T-helper 2 cell treated with Interferon-gamma antibody and Interleukin-4, amounts not matched to agents 5 μg/mL and 100 μg/mL, for 36 hours (primary cell): ENCODE results near the gene TMEM11.
"Not testable (repeated sequence)": the region's sequence is repeated elsewhere in the genome, so short reads cannot be mapped to it uniquely, and the experiment has no call there.

Source experiments
- DNase-seq: peaks from one replicate; pipeline ENCODE4 v3.0.0; 2021; ENCODE audit warnings: low spot score
- H3K27ac Mint-ChIP-seq: one replicate; pipeline ENCODE4 v1.8.0; 2021; ENCODE audit warnings: mild to moderate bottlenecking, mixed read lengths
- H3K27me3 Mint-ChIP-seq: one replicate; pipeline ENCODE4 v1.8.0; 2021; ENCODE audit warnings: low read depth, mixed read lengths
- H3K36me3 Mint-ChIP-seq: one replicate; pipeline ENCODE4 v1.8.0; 2021; ENCODE audit warnings: low read depth, mixed read lengths
- H3K4me1 Mint-ChIP-seq: one replicate; pipeline ENCODE4 v1.8.0; 2021; ENCODE audit warnings: low read depth, mixed read lengths
- H3K4me3 Mint-ChIP-seq: one replicate; pipeline ENCODE4 v1.8.0; 2022; ENCODE audit warnings: mild to moderate bottlenecking, moderate library complexity, mixed read lengths
- H3K9me3 Mint-ChIP-seq: one replicate; pipeline ENCODE4 v1.8.0; 2021; ENCODE audit warnings: mixed read lengths

TMEM11 gene

DNA sequence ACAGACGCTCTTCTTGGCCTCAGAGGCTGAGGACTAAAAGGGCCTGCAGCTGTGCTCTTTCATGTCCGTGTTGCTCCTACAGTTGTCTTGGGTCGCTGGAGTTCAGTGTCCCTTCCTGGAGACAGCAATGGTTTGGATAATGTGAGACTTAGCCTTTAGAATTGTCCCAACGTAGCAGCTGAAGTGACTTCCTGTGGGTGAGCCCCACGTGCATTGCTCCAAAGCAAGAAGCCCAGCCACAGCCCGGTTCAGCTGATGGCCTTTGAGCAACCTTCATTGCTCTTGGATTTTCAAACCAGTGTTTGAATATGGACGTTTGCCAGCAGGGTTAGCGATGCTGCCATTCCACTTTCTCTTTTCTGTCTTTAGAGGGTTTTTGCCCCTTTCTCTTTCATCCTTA, 19.7 kb downstream of the TMEM11 start:
- no peak for DNase-seq
- peaks cover 30% of the 10 kb centered on the region for H3K36me3 Mint-ChIP-seq
- H3K4me3 Mint-ChIP-seq = no peak overlapping the region
- no peaks in the 10 kb centered on the region for H3K4me1 Mint-ChIP-seq
- no peaks in the 10 kb centered on the region for H3K27me3 Mint-ChIP-seq
- no peaks in the 10 kb centered on the region for H3K9me3 Mint-ChIP-seq
- no peak overlapping the region for H3K27ac Mint-ChIP-seq

DNA sequence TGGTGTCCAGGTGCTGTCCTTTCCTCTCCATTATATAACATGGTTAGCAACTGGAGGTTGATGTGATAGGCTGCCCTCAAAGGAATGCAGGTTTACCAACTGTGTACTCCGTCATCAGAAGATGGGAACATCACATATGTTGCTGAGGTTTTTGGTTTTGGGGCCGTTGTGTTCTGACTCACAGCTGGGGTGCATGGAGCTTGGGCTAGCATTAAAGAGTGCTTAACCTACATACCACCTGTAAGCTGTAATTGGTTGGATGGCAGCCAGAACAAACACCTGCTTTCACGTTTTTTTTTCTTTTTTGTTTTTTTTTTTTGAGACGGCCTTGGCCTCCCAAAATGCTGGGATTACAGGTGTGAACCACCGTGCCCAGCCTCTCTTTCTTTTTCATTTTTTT, 20.9 kb downstream of the TMEM11 start:
- H3K27ac Mint-ChIP-seq = no peak overlapping the region
- no peak for DNase-seq
- peaks cover 23% of the 10 kb centered on the region for H3K36me3 Mint-ChIP-seq
- no peaks in the 10 kb centered on the region for H3K27me3 Mint-ChIP-seq
- H3K4me3 Mint-ChIP-seq = no peak overlapping the region
- no peaks in the 10 kb centered on the region for H3K9me3 Mint-ChIP-seq
- H3K4me1 Mint-ChIP-seq = no peaks in the 10 kb centered on the region

DNA sequence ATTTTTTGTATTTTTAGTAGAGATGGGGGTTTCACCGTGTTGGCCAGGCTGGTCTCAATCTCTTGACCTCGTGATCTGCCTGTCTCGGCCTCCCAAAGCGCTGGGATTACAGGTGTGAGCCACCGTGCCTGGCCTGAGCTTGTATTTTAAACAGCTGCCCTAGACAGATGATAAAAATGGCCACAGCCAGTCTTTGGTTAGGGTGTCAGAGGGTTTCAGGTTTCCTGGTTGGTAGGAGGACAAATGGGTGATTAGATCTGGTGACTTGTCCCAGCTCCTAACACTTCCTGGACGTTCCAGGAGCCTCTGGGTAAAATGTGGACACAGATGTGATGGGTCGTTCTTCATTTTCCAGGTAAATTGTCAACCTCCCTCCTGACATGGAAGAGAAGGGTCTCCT, 21.5 kb downstream of the TMEM11 start:
- not testable (repeated sequence) for H3K27ac Mint-ChIP-seq, H3K9me3 Mint-ChIP-seq, H3K27me3 Mint-ChIP-seq, H3K4me1 Mint-ChIP-seq, H3K4me3 Mint-ChIP-seq, DNase-seq
- peaks cover 20% of the 10 kb centered on the region for H3K36me3 Mint-ChIP-seq

DNA sequence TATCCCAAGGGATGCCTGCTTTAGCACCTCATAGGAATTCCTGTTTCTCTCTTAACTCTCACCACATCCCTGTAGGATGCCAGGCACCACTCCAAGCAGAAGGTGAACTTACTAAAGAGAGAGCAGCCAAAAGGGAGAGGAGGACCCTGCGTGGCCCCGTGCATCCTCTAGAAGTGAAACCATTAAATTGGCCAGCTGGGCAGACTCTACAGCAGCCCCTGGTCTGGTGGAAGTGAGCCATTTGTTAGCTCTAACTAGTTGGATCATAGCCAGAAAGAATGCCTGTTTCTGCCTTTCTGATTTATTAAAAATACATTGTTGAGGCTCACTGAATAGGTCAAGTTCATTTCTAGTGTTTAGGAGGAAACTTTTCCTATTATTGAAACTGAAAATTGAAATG, 22.3 kb downstream of the TMEM11 start:
- Mint-ChIP-seq H3K9me3 (no peaks in the 10 kb centered on the region), H3K4me3 (no peak overlapping the region), H3K36me3 (peaks cover 13% of the 10 kb centered on the region), H3K27me3 (no peaks in the 10 kb centered on the region), H3K4me1 (no peaks in the 10 kb centered on the region), H3K27ac (no peak overlapping the region)
- no peak for DNase-seq

DNA sequence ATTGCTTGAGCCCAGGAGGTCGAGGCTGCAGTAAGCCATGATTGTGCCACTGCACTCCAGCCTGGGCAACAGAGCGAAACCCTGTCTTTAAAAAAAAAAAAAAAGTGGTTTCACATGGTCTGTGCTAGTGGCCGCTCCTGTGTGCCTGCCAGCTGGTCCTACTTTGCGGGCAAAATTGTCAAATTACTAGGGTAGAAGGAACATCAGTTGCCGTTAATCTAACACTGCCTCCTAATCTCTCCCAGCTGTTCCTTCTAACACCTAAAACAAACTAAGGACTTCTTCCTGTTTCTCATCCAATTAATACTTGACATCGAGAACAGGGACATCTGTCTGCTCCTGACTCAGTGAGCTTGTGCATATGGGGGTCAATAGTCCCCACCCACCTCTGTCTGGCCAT, 23.9 kb downstream of the TMEM11 start:
- H3K36me3 Mint-ChIP-seq = peaks cover 14% of the 10 kb centered on the region
- H3K27ac Mint-ChIP-seq = no peak overlapping the region
- H3K4me3 Mint-ChIP-seq = no peak overlapping the region
- no peaks in the 10 kb centered on the region for H3K27me3 Mint-ChIP-seq
- H3K9me3 Mint-ChIP-seq = no peaks in the 10 kb centered on the region
- H3K4me1 Mint-ChIP-seq = no peaks in the 10 kb centered on the region
- no peak for DNase-seq

DNA sequence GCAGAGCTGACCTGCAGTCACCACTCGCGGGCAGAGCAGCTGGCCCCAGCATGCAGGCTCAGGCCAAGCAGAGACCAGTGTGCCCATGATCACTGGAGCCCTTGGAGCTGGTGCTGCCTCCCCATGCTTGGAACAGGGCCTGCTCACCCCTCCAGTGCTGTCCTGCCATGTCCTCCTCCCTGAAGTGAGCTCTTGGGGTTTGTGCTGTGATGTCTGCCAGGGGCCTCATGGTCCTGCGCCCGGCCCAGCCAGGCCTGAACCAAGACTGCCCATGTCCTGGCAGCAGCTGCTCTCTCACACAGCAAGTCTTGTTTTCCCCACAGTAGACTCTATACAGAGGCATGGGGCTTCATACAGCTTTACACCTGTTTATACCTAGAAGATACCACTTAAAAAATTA, 24.6 kb downstream of the TMEM11 start:
- Mint-ChIP-seq H3K36me3 (peaks cover 20% of the 10 kb centered on the region), H3K9me3 (no peaks in the 10 kb centered on the region), H3K4me1 (no peaks in the 10 kb centered on the region), H3K27me3 (no peaks in the 10 kb centered on the region), H3K4me3 (no peak overlapping the region), H3K27ac (no peak overlapping the region)
- DNase-seq = no peak

DNA sequence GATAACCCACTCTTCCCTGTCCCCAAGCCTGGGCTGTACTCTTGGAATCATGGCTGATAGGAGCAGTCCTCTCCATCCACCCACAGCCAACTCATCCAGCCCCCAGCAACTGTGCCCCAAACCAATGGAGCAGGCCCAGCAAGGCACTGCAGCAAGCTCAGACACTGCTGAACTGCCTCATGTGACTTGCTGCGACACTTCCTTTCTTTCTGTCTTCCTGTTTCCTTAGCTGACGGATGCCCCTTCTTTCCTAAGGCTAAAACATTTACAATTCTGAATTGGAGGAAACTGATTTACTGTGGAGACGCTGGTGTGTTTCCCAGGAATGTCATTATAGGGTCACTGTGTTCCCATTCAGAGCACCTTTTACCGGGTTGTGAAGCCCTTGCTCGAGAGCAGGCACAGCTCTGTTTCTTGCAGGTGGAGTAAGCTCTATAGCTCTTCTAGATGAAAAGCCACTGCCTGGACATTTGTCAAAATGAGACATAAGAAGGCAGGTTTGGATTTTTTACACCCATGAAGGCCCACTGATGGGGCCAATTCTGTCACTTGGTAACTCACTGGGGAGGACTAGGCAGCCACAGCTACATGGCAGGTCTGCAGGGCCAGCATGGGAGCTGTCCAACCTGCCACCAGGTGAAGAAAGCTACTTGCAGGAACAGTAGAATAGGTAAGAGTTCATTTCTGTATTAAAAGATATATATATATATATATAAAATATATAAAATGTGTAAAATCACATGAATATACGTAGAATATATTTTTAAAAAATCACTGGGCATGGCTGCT, 27.4 kb downstream of the TMEM11 start:
- Mint-ChIP-seq H3K4me1 (peaks cover 8% of the 10 kb centered on the region), H3K4me3 (no peak overlapping the region), H3K27me3 (no peaks in the 10 kb centered on the region), H3K36me3 (peaks cover 16% of the 10 kb centered on the region), H3K27ac (no peak overlapping the region), H3K9me3 (no peaks in the 10 kb centered on the region)
- no peak for DNase-seq

DNA sequence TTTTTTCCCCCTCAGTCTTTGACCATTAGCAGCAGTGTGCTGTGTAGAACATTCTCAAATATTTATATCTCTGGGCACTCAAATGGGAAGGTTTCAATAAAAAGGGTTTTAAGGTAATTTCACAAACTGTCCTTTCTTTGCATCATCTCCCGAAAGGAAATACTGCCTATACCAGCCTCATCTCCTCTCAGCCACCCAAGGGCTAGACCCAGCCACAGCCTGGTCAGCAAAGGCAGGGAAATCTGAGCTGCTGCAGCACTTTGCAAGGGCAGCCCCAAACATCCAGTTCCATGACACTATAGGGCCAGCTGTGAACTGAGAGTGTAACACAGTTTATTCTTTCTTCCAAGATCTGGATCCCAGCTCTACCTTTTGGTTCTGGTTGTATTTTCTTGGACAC, 28.9 kb downstream of the TMEM11 start:
- no peak for DNase-seq
- Mint-ChIP-seq H3K36me3 (peaks cover 10% of the 10 kb centered on the region), H3K9me3 (no peaks in the 10 kb centered on the region), H3K27ac (no peak overlapping the region), H3K4me1 (peaks cover 8% of the 10 kb centered on the region), H3K27me3 (no peaks in the 10 kb centered on the region), H3K4me3 (no peak overlapping the region)

DNA sequence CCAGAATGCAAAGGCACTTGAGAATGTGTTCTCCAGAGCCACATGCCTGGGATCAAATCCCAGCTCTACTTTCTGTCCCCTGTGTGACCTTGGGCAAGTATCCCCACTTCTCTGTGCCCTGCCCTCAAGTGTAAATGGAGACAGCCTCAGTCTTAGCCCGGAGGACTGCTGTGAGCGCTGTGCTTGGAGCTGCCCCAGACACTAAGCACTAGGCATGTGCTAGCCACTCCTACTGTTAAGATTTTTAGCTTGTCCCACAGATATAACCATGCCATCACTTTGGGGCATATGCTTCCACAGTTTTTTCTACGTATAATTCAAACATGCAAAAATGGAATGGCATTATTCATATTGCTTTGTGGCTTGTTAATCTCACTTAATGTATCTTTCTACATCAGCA, 29.4 kb downstream of the TMEM11 start:
- H3K36me3 Mint-ChIP-seq = peaks cover 10% of the 10 kb centered on the region
- H3K9me3 Mint-ChIP-seq = no peaks in the 10 kb centered on the region
- no peak for DNase-seq
- no peak overlapping the region for H3K4me3 Mint-ChIP-seq
- peaks cover 8% of the 10 kb centered on the region for H3K4me1 Mint-ChIP-seq
- H3K27ac Mint-ChIP-seq = no peak overlapping the region
- H3K27me3 Mint-ChIP-seq = no peaks in the 10 kb centered on the region

DNA sequence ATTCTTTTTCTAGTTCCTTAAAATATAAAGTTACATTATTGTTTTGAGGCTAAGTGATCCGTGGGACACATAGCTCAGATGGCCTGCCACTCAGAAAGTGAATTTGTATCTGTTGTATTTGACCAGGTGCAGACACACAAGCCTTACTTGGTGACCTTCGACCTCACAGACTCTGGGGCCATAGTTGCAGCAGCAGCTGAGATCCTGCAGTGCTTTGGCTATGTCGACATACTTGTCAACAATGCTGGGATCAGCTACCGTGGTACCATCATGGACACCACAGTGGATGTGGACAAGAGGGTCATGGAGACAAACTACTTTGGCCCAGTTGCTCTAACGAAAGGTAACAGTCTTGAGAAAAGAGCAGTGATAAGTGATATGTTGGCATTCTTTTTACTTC, 30.5 kb downstream of the TMEM11 start:
- Mint-ChIP-seq H3K4me3 (no peak overlapping the region), H3K36me3 (peaks cover 10% of the 10 kb centered on the region), H3K27me3 (no peaks in the 10 kb centered on the region)

DNA sequence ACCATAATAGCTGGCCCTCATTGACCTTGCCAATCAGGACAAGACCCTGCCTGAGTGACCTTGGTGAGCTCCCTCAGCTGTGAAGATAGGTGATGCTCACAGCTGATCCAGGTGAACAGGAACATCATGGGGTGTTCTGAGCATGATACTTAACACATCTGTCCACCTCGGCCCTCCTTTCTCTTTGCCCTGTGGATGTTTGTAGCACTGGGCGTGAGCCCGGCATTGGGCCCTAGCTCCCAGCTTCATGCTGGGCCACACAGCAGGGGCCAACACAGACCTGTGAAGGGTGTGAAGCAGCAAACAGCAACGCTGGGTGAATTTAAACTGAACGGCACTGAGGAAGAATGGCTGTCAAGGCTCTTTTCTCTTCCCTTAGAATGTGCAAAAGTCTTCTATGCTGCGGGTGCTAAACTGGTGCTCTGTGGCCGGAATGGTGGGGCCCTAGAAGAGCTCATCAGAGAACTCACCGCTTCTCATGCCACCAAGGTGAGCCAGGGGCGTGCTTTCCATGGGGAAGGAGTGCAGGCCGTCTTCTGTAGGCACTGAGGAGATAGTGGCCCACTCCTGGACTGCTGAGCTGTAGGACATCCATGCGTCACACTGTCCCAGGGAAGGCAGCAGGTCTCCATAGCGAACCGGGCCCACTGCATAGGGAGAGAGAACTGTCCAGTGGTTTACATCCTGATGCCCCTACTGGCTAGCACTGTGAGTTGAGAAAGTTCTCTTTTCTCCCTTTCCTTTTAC, 35.9 kb downstream of the TMEM11 start:
- Mint-ChIP-seq H3K9me3 (no peaks in the 10 kb centered on the region), H3K4me3 (no peak overlapping the region), H3K27ac (no peak overlapping the region), H3K4me1 (peaks cover 3% of the 10 kb centered on the region), H3K36me3 (no peaks in the 10 kb centered on the region), H3K27me3 (no peaks in the 10 kb centered on the region)
- no peak for DNase-seq

More for the DNA sequence above, 30.5 kb downstream of the TMEM11 start:
- Mint-ChIP-seq H3K9me3 (no peaks in the 10 kb centered on the region), H3K4me1 (peaks cover 8% of the 10 kb centered on the region), H3K27ac (no peak overlapping the region)
- no peak for DNase-seq

DNA sequence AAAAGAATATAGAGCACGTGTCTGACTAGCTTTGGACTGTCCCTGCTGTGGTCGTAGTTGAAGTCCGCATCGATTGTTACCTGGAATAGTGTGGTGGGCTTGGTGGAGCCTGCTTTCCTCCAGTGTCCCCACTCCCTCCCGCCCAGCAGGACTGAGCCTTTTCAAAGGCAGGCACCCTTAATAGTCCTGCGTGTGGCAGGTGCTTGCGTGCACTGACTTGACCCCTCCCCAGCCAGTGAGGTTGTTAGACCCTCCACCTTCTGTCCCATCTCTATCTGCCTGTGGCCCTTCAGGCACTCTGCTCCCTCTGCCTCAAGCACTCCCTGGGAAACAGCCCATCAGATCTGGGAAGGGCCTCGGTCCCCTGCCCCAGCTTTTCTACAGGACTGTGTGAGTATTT, 36.6 kb downstream of the TMEM11 start:
- Mint-ChIP-seq H3K27ac (no peak overlapping the region), H3K36me3 (no peaks in the 10 kb centered on the region), H3K4me3 (no peak overlapping the region), H3K4me1 (no peaks in the 10 kb centered on the region), H3K27me3 (no peaks in the 10 kb centered on the region), H3K9me3 (no peaks in the 10 kb centered on the region)
- no peak for DNase-seq

DNA sequence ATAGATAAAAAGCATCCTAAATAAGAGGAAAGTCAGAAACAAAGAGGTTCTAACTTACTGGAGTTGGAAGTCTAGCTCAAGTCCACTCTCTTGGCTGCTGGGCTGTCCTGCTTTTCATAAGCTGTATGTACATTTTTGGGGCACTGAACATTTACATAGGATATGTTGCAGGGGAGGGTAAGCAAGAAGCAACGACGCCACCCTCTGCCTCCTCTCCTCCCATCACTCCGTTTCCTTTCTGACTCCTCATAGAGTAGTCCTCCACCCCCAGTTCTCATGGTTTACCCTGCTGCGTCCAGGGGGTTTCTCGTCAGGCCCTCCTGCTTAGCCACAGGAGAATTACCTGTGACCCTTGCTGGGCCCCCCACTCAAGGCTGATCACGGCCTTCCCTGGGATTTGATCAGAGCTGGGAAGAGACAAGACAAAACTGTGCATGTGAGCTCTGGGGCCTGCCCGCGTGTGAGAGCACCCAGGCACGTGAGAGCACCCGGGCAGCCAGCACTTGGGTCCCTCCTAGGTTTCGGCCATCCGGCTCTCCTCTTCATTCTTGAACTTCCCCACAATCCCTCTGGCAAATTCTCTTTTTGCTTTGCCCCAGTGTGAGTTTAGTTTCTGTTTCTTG, 37.1 kb downstream of the TMEM11 start:
- Mint-ChIP-seq H3K27ac (no peak overlapping the region), H3K9me3 (no peaks in the 10 kb centered on the region), H3K4me3 (no peak overlapping the region), H3K36me3 (no peaks in the 10 kb centered on the region), H3K27me3 (no peaks in the 10 kb centered on the region), H3K4me1 (no peaks in the 10 kb centered on the region)
- no peak for DNase-seq

DNA sequence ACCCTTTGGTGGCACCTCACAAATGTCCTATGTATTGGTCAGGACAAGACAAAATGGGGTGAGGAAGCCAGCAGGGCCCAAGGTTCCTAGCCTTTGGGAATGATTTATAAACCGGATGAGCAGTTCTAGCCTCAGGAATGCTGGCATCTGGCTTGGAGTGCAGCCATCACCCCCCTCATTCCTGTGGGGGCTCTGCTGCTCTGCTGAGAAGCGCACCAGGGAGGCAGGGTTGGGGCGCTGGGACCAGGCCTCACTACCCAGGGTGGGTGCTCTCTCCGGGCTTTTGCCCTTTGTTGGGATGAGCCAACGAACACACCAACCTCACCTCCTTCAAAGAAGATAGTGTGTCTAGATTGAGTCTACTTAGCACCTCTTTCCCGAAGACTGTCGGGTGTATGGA, 39.2 kb downstream of the TMEM11 start:
- Mint-ChIP-seq H3K27me3 (no peaks in the 10 kb centered on the region), H3K9me3 (no peaks in the 10 kb centered on the region), H3K4me1 (peaks cover 5% of the 10 kb centered on the region), H3K4me3 (no peak overlapping the region), H3K36me3 (no peaks in the 10 kb centered on the region), H3K27ac (no peak overlapping the region)
- no peak for DNase-seq
